GM12878 (cell line): ENCODE measurements around the gene KCND3.

Experiments used
- CBX3 ChIP-seq: fragments of 200-600 bp; sonication (generic); IDR thresholded peaks from 2 replicates; pipeline ENCODE4 v1.6.1; 2016; ENCODE audit warnings: low read depth, borderline replicate concordance
- EGR1 ChIP-seq, 2 experiments: IDR thresholded peaks; 1 replicate in 1 of 2; 2 replicates in 1 of 2; pipeline ENCODE4 v1.6.1; 2011 to 2012; ENCODE audit warnings: low read depth in 2 of 2, low read length in 2 of 2, borderline replicate concordance in 1 of 2, mild to moderate bottlenecking in 1 of 2, moderate library complexity in 1 of 2
- EZH2 ChIP-seq: IDR thresholded peaks from 2 replicates; pipeline ENCODE4 v1.6.1; 2012; ENCODE audit warnings: low read depth, mild to moderate bottlenecking, control low read depth, inconsistent platforms, low read length, borderline replicate concordance; ENCODE audit not compliant: control insufficient read depth
- FOS ChIP-seq: IDR thresholded peaks from 3 replicates; pipeline ENCODE4 v1.6.1; 2011; ENCODE audit warnings: borderline replicate concordance; ENCODE audit not compliant: insufficient read length; ENCODE audit errors: extremely low read depth
- JUNB ChIP-seq: IDR thresholded peaks from 2 replicates; pipeline ENCODE4 v1.6.1; 2016; ENCODE audit warnings: antibody characterized with exemption, mild to moderate bottlenecking
- RAD21 ChIP-seq: IDR thresholded peaks from 2 replicates; pipeline ENCODE4 v1.6.1; 2011; ENCODE audit warnings: mild to moderate bottlenecking, low read depth, low read length, moderate library complexity; ENCODE audit not compliant: insufficient read depth
- ZNF384 ChIP-seq: IDR thresholded peaks from 2 replicates; pipeline ENCODE4 v1.6.1; 2012; ENCODE audit warnings: low read depth, mild to moderate bottlenecking, low read length, improper control_type of control experiment, borderline replicate concordance
- TF ChIP-seq, protein P1 (sequence below): IDR thresholded peaks from 2 replicates; pipeline ENCODE4 v1.6.1; 2011; ENCODE audit warnings: borderline replicate concordance, low read depth, mild to moderate bottlenecking, moderate library complexity, low read length; ENCODE audit not compliant: insufficient read depth, poor library complexity, severe bottlenecking
- TF ChIP-seq, protein P2 (sequence below), 3 experiments: IDR thresholded peaks in 2 of 3; conservative IDR thresholded peaks in 1 of 3; 2 replicates each; pipeline ENCODE4 v1.5.1; 2011; ENCODE audit warnings: low read depth in 3 of 3, low read length in 3 of 3, mild to moderate bottlenecking in 3 of 3, control low read depth in 2 of 3, moderate library complexity in 2 of 3, inconsistent platforms in 1 of 3, mixed read lengths in 1 of 3; ENCODE audit not compliant: control insufficient read depth in 2 of 3, insufficient read depth in 1 of 3; ENCODE audit errors: extremely low read depth in 1 of 3
- TF ChIP-seq, protein P3 (sequence below): fragments of 450-650 bp; formaldehyde crosslinking; IDR thresholded peaks from 2 replicates; pipeline ENCODE4 v1.4.0; 2022; ENCODE audit warnings: mild to moderate bottlenecking, moderate library complexity

DNA sequence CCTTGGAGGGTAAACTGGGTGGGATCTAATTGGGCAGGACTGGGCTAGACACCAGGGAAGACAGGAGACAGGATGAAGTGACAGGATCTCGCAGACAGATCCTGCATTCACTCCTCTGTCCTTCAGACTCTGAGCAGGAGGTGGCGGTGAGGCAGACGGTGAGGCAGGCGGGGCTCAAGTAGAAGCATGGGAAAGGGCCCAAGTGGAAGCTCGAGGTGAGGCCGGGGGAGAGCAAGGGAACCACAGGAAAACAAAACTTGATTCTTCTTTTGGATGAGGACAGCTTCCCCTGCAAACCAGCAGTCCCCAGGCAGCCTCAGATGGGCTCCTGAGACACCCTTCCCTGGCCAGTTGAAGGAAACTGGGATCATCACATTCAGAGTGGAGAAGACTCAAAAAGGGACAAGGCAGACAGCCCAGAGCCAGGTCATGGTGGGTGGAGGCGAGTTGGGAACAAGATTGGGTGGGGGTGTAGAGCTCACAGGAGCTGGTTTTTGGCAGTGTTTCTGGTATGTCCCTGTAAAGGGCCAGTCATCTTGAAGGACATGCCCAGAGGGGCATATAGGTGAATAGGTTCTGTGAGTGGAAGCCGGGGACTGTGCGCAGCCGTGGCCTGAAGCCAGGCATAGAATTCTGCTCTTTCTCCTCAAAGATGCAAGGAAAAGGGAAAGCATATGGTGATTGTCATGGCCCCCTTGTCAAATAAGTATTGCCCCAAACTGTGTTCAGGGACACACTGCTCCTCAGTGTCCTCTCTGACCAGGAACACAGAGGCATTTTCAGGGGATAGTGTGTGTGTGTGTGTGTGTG is 268.3 kb downstream of the KCND3 start:
- TF ChIP-seq EGR1 (IDR thresholded peaks at IDR 0.05; ENCODE audit: borderline replicate concordance in 1 of 2, low read depth in 2 of 2, low read length in 2 of 2) (no peak), CBX3 (no peak), JUNB (no peak), ZNF384 (no peak), RAD21 (no peak), FOS (no peak), EZH2 (no peak)
- TF ChIP-seq, protein P1, sequence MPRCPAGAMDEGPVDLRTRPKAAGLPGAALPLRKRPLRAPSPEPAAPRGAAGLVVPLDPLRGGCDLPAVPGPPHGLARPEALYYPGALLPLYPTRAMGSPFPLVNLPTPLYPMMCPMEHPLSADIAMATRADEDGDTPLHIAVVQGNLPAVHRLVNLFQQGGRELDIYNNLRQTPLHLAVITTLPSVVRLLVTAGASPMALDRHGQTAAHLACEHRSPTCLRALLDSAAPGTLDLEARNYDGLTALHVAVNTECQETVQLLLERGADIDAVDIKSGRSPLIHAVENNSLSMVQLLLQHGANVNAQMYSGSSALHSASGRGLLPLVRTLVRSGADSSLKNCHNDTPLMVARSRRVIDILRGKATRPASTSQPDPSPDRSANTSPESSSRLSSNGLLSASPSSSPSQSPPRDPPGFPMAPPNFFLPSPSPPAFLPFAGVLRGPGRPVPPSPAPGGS: no peak
- TF ChIP-seq, protein P2, sequence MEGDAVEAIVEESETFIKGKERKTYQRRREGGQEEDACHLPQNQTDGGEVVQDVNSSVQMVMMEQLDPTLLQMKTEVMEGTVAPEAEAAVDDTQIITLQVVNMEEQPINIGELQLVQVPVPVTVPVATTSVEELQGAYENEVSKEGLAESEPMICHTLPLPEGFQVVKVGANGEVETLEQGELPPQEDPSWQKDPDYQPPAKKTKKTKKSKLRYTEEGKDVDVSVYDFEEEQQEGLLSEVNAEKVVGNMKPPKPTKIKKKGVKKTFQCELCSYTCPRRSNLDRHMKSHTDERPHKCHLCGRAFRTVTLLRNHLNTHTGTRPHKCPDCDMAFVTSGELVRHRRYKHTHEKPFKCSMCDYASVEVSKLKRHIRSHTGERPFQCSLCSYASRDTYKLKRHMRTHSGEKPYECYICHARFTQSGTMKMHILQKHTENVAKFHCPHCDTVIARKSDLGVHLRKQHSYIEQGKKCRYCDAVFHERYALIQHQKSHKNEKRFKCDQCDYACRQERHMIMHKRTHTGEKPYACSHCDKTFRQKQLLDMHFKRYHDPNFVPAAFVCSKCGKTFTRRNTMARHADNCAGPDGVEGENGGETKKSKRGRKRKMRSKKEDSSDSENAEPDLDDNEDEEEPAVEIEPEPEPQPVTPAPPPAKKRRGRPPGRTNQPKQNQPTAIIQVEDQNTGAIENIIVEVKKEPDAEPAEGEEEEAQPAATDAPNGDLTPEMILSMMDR (IDR thresholded peaks at IDR 0.05 in 2 of 3, conservative IDR thresholded peaks at IDR 0.05 in 1 of 3; ENCODE audit: control insufficient read depth in 2 of 3, extremely low read depth in 1 of 3, insufficient read depth in 1 of 3, low read depth in 3 of 3, low read length in 3 of 3): no peak
- TF ChIP-seq, protein P3, sequence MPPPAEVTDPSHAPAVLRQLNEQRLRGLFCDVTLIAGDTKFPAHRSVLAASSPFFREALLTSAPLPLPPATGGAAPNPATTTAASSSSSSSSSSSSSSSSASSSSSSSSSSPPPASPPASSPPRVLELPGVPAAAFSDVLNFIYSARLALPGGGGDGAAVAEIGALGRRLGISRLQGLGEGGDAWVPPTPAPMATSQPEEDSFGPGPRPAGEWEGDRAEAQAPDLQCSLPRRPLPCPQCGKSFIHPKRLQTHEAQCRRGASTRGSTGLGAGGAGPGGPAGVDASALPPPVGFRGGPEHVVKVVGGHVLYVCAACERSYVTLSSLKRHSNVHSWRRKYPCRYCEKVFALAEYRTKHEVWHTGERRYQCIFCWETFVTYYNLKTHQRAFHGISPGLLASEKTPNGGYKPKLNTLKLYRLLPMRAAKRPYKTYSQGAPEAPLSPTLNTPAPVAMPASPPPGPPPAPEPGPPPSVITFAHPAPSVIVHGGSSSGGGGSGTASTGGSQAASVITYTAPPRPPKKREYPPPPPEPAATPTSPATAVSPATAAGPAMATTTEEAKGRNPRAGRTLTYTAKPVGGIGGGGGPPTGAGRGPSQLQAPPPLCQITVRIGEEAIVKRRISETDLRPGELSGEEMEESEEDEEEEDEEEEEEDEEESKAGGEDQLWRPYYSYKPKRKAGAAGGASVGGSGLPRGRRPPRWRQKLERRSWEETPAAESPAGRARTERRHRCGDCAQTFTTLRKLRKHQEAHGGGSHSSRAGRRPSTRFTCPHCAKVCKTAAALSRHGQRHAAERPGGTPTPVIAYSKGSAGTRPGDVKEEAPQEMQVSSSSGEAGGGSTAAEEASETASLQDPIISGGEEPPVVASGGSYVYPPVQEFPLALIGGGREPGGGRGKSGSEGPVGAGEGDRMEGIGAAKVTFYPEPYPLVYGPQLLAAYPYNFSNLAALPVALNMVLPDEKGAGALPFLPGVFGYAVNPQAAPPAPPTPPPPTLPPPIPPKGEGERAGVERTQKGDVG (CRISPR knock-in tag): no peak
